Activated naive CD4-positive, alpha-beta T cell treated with anti-CD3 and anti-CD28 coated beads, Interleukin-2, amount 10 ng/mL, durations not matched to agents 7 days and 5 days (primary cell): ENCODE measurements around the gene ATE1.
"Not testable (repeated sequence)": the region's sequence is repeated elsewhere in the genome, so short reads cannot be mapped to it uniquely, and the experiment has no call there.

Source experiments
- CTCF ChIA-PET: fragments of 350-600 bp; sonication (Branson Sonifier 250); formaldehyde crosslinking; loops from one replicate; lab custom pipeline; 2021; ENCODE audit warnings: antibody characterized with exemption; lab: Charles Lee
- DNase-seq: peaks from one replicate; pipeline ENCODE4 v3.0.0-alpha.2; 2020
- H3K27ac Mint-ChIP-seq: one replicate; pipeline ENCODE4 v1.8.0; 2021; ENCODE audit warnings: mild to moderate bottlenecking, moderate library complexity, mixed read lengths
- H3K27me3 Mint-ChIP-seq: one replicate; pipeline ENCODE4 v1.8.0; 2021; ENCODE audit warnings: mild to moderate bottlenecking, mixed read lengths
- H3K36me3 Mint-ChIP-seq: one replicate; pipeline ENCODE4 v1.8.0; 2021; ENCODE audit warnings: mixed read lengths
- H3K4me1 Mint-ChIP-seq: one replicate; pipeline ENCODE4 v1.8.0; 2021; ENCODE audit warnings: mixed read lengths
- H3K4me3 Mint-ChIP-seq: one replicate; pipeline ENCODE4 v1.8.0; 2021; ENCODE audit warnings: mild to moderate bottlenecking, moderate library complexity, mixed read lengths
- H3K9me3 Mint-ChIP-seq: one replicate; pipeline ENCODE4 v1.8.0; 2021; ENCODE audit warnings: mixed read lengths

ATE1 gene

DNA sequence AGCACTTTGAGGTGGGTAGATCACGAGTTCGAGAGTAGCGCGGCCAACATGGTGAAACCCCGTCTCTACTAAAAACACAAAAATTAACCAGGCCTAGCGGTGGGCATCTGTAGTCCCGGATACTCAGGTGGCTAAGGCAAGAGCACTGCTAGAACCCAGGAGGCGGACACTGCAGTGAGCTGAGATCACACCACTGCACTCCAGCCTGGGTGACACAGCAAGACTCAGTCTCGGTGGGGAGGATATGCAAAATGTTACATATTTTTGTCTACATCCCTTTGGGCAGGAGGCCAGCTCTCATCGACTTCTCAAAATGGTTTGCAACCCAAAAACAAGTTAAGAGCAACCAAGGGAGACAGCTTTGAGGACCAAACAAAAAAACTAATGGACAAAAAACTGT, 8.2 kb downstream of the ATE1 start:
- Mint-ChIP-seq H3K9me3 (no peaks in the 10 kb centered on the region), H3K27me3 (no peaks in the 10 kb centered on the region), H3K4me3 (no peak overlapping the region), H3K36me3 (peaks cover 34% of the 10 kb centered on the region), H3K4me1 (no peaks in the 10 kb centered on the region), H3K27ac (no peak overlapping the region)
- no peak for DNase-seq
- CTCF ChIA-PET = interaction anchor here (1.7 kb wide), 1 partner anchor 19 kb away, joined by 6 read pairs; no protein-coding TSS in a partner anchor

DNA sequence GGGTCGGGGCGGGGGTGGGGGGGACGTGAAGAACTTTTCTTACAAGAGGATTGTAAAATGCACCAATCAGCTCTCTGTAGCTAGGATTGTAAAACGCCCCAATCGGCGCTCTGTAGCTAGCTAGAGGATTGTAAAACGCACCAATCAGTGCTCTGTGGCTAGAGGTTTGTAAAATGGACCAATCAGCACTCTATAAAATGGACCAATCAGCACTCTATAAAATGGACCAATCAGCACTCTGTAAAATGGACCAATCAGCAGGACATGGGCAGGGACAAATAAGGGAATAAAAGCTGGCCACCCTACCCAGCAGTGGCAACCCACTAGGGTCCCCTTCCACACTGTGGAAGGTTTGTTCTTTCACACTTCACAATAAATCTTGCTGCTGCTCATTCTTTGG, 9.0 kb downstream of the ATE1 start:
- CTCF ChIA-PET = interaction anchor here (1.7 kb wide), 1 partner anchor 18 kb away, joined by 6 read pairs; no protein-coding TSS in a partner anchor
- H3K4me1 Mint-ChIP-seq = not testable (repeated sequence)

DNA sequence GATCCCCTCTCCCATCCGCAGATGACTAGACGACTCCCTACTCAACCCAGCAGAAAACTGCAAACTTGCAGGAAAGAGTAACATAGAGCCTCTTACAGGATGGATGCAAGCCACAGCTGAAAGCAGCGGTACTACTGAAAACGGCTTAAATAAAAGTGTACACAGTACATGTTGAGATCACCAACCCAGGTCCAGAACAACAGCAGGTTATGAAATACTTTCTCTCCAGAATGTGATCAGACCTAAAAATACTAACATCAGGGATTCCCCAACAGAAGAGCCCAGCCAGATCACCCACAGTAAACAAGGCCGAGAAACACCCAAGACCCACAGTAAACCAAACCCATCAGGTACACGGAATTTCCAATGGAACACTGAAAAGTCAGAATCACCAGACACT, 13.2 kb downstream of the ATE1 start:
- no peak overlapping the region for H3K4me3 Mint-ChIP-seq
- H3K27ac Mint-ChIP-seq = no peak overlapping the region
- DNase-seq = no peak
- CTCF ChIA-PET = no interaction called here
- peaks cover 32% of the 10 kb centered on the region for H3K36me3 Mint-ChIP-seq
- no peaks in the 10 kb centered on the region for H3K9me3 Mint-ChIP-seq
- H3K27me3 Mint-ChIP-seq = no peaks in the 10 kb centered on the region
- H3K4me1 Mint-ChIP-seq = peaks cover 2% of the 10 kb centered on the region

More for the DNA sequence above, 9.0 kb downstream of the ATE1 start:
- not testable (repeated sequence) for H3K9me3 Mint-ChIP-seq, DNase-seq, H3K4me3 Mint-ChIP-seq, H3K27ac Mint-ChIP-seq, H3K27me3 Mint-ChIP-seq
- H3K36me3 Mint-ChIP-seq = peaks cover 36% of the 10 kb centered on the region

DNA sequence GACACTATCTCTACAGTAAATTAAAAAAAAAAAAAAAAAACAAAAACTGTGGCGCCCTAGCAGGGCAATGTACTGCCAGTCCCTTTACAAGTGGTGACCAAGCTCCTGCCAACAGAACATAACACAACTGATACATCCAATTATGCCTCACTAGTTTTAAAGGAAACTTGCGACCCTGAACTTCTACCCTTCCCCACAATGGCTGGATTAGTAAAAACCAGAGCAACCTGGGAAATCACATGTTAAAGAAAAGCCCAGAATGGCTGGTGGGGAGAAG, 16.5 kb downstream of the ATE1 start:
- H3K27me3 Mint-ChIP-seq = no peaks in the 10 kb centered on the region

DNA sequence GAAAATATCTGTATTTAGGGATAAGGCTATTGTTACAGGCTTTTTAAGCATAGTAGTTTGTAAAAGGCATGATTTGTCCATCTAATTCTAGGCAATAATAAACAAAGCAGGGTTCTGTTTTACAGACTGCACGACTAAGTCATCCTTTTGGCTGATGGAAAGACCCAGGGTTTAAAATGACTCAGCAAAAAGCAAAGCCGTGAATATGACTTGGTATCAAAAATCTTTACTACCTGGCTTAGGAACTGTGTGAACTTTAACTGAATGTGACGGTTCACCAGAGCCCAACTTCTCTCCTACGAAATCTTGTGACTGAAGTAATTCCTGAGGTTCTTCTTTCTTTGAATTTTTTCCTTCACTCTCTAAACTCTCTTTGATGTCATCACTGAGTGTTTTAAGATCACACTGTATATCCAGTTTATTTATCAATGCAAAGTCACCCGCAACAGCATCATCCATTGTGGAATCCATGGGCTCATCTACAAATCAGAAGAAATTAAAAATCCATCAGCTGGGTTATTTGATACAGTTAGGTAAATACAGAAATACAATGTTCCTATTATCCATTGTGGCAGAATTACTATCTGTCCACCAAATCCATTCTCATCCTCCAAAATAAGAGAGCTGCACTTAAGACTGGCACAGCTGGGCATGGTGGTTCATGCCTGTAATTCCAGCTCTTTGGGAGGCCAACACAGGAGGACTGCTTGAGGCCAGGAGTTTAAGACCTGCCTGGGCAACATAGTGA, 17.0 kb downstream of the ATE1 start:
- Mint-ChIP-seq H3K4me1 (peaks cover 2% of the 10 kb centered on the region), H3K27me3 (no peaks in the 10 kb centered on the region), H3K36me3 (peaks cover 19% of the 10 kb centered on the region), H3K9me3 (no peaks in the 10 kb centered on the region), H3K27ac (peak overlapping the region; percentile 74), H3K4me3 (no peak overlapping the region)
- no peak for DNase-seq
- CTCF ChIA-PET = interaction anchor here (1.4 kb wide), 1 partner anchor 10 kb away, joined by 6 read pairs; no protein-coding TSS in a partner anchor

More for the DNA sequence above, 16.5 kb downstream of the ATE1 start:
- Mint-ChIP-seq H3K4me1 (peaks cover 2% of the 10 kb centered on the region), H3K27ac (no peak overlapping the region), H3K36me3 (peaks cover 19% of the 10 kb centered on the region), H3K9me3 (no peaks in the 10 kb centered on the region), H3K4me3 (no peak overlapping the region)
- no peak for DNase-seq
- CTCF ChIA-PET = interaction anchor here (1.4 kb wide), 1 partner anchor 11 kb away, joined by 6 read pairs; no protein-coding TSS in a partner anchor

DNA sequence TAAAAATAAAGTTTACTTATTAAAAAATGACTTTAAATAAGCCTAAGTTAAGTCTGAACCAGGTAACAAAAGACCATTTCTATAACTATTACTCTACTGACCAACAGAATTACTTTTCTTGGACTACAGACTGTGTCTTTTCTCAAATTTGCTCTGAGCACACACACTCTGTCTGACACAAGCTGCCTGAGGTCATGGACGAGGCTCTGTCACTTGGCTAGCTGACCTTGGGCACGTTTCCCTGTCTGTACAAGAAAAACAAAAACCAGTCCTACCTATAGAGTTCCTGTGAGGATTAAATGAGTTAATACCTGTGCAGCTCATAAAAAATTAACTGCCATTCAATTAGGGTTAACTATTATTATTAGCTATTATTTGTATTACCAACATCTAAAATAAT, 22.9 kb downstream of the ATE1 start:
- CTCF ChIA-PET = no interaction called here
- Mint-ChIP-seq H3K27ac (no peak overlapping the region), H3K4me1 (no peaks in the 10 kb centered on the region), H3K36me3 (peaks cover 13% of the 10 kb centered on the region), H3K27me3 (no peaks in the 10 kb centered on the region), H3K4me3 (no peak overlapping the region), H3K9me3 (no peaks in the 10 kb centered on the region)
- no peak for DNase-seq

DNA sequence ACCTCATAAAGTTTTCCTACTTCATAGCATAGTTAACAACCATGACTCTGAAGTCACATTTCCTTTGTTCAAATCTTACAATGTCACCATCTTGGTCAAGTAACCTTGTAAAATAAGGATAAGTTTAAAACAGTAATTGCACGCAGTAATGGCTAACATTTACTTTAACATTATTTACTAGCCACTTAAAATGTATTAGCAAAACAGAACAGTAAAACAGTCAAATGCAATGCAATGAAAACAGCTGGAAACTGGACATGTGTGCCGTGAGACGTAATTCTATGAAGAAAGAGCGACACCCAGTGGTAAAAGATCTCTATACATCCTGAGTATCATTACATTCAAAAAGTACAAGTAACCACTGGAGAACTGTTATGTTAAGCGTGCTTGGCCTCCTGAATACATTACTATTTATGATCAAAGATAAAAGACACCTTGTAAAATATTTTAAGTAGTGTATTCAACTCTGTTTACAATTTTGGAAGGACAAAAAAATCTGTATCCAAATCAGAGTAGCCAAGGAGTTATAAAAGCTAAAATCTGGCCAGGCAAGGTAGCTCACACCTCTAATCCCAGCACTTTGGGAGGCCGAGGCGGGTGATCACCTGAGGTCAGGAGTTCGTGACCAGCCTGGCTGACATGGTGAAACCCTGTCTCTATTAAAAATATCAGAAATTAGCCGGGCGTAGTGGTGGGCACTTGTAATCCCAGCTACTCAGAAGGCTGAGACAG, 27.2 kb downstream of the ATE1 start:
- H3K9me3 Mint-ChIP-seq = no peaks in the 10 kb centered on the region
- no peak overlapping the region for H3K4me3 Mint-ChIP-seq
- DNase-seq = peak; percentile 23
- peaks cover 18% of the 10 kb centered on the region for H3K36me3 Mint-ChIP-seq
- H3K27me3 Mint-ChIP-seq = no peaks in the 10 kb centered on the region
- H3K27ac Mint-ChIP-seq = no peak overlapping the region
- no peaks in the 10 kb centered on the region for H3K4me1 Mint-ChIP-seq
- CTCF ChIA-PET = interaction anchor here (0.8 to 2.8 kb wide), 10 partner anchors 11 to 959 kb away, joined by 3 to 29 read pairs (median 6); no protein-coding TSS in a partner anchor

DNA sequence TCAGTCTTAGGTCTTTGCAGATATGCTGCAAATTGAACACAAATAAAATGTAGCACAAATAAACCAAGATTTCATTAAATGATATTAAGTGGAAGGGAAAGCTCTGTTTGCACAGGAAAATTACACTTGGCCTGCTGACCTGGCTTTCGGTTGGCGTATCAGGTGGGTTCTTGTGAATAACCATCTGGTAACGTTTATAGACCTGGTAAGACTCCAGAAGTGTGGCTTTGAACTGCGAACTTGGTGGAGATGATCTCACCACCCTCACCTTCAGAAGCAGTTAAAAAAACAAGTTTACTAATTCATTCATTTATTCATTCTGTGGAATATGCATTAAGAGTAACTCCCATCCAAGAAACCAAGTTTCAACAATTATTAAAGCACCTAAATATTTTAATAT, 28.1 kb downstream of the ATE1 start:
- Mint-ChIP-seq H3K27ac (no peak overlapping the region), H3K36me3 (peaks cover 19% of the 10 kb centered on the region), H3K4me3 (no peak overlapping the region), H3K9me3 (no peaks in the 10 kb centered on the region), H3K4me1 (no peaks in the 10 kb centered on the region), H3K27me3 (no peaks in the 10 kb centered on the region)
- DNase-seq = no peak
- CTCF ChIA-PET = interaction anchor here (0.8 to 2.8 kb wide), 3 partner anchors 11 to 460 kb away, joined by 4 to 29 read pairs (median 17); no protein-coding TSS in a partner anchor

DNA sequence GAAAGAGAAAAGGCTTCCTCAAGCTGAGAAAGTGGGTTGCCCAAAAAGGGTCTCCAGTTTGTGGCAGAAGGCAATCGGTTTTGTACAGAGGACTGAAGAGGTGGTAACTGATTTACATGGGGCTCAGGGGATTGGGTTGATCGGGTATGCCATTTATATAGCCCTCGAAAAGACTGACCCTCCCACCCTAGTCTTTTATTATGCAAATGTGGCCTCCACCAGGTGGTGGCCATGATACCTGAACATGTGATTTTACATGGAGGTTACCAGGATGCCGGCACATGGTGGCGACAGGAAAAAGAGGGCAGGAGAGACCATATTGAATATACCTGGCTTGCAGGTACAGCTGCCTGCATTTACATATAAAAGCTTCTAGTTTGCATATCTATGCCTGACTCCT, 36.7 kb downstream of the ATE1 start:
- no peak overlapping the region for H3K4me3 Mint-ChIP-seq
- CTCF ChIA-PET = interaction anchor here (6.2 to 7.4 kb wide), 2 partner anchors 9 to 68 kb away, joined by 29 to 43 read pairs; no protein-coding TSS in a partner anchor
- H3K4me1 Mint-ChIP-seq = no peaks in the 10 kb centered on the region
- H3K27me3 Mint-ChIP-seq = no peaks in the 10 kb centered on the region
- peaks cover 8% of the 10 kb centered on the region for H3K36me3 Mint-ChIP-seq
- H3K9me3 Mint-ChIP-seq = no peaks in the 10 kb centered on the region
- DNase-seq = no peak
- H3K27ac Mint-ChIP-seq = no peak overlapping the region

DNA sequence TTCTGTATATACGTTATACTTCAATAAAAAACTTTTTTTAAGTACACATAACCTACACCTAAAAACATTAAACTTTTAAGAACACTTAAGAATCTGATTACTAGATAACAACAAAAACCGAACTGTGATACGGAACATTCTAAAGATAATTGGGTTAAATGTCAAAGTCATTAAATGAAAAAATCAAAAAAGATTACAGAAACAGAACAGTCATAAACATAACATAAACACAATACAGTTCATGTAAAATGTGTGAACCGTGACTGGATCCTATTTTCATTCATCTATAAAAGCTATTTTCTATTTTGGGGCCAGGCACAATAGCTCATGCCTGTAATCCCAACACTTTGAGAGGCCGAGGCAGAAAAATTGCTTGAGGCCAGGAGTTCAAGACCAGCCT, 38.6 kb downstream of the ATE1 start:
- no peak overlapping the region for H3K27ac Mint-ChIP-seq
- H3K27me3 Mint-ChIP-seq = no peaks in the 10 kb centered on the region
- CTCF ChIA-PET = interaction anchor here (0.7 to 7.4 kb wide), 3 partner anchors 9 to 66 kb away, joined by 3 to 43 read pairs (median 29); no protein-coding TSS in a partner anchor
- no peaks in the 10 kb centered on the region for H3K9me3 Mint-ChIP-seq
- peaks cover 3% of the 10 kb centered on the region for H3K36me3 Mint-ChIP-seq
- no peaks in the 10 kb centered on the region for H3K4me1 Mint-ChIP-seq
- no peak for DNase-seq
- no peak overlapping the region for H3K4me3 Mint-ChIP-seq

DNA sequence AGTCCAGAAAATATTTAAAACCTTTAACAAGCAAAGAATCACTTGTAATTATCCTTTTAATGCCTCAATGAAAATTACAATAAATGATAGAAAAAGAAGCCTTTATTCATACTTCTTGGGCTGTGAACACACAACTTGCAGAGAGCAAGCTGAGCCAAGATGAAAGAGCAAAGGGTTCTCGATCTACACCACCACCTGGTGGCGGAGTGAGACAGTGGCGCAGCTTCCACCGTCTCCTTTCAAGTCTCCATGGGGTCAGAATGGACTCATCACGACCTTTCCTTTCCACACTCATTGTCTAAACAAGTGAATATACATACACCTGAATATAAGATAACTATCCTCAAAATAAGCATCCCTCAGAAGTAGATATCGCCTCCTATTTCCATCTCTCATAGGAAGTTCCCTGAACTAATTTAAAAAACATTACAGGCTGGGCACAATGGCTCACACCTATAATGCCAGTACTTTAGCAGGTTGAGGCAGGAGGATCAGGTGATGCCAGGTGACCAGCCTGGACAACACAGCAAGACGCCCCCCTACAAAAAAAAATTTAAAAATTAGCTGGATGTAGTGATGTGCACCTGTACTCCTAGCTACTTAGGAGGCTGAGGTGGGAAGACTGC, 40.7 kb downstream of the ATE1 start:
- Mint-ChIP-seq H3K4me1 (no peaks in the 10 kb centered on the region), H3K27me3 (no peaks in the 10 kb centered on the region), H3K9me3 (no peaks in the 10 kb centered on the region), H3K27ac (no peak overlapping the region), H3K4me3 (no peak overlapping the region), H3K36me3 (peaks cover 2% of the 10 kb centered on the region)
- peak; percentile 66 for DNase-seq
- CTCF ChIA-PET = interaction anchor here (0.9 to 7.4 kb wide), 13 partner anchors 10 to 938 kb away, joined by 3 to 43 read pairs (median 4); no protein-coding TSS in a partner anchor

DNA sequence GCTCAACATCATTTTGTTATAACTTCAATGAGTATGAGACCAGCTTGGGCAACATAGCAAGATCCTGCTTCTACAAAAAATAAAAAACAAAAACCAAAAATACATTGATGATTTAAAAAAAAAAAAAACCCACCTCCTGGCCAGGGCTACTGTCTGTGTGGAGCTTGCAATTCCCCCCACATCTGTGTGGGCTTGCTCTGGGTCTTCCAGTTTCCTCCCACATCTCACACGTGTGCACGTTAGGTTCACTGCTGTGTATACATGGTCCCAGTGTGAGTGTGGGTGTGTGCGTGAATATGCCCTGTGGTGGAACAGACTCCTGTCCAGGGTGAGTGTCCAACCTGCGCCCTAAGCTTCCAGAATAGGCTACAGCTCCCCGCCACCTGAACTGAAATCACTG, 41.6 kb downstream of the ATE1 start:
- CTCF ChIA-PET = interaction anchor here (1.1 to 7.4 kb wide), 6 partner anchors 14 to 937 kb away, joined by 3 to 43 read pairs (median 8); no protein-coding TSS in a partner anchor
- Mint-ChIP-seq H3K4me3 (no peak overlapping the region), H3K27ac (no peak overlapping the region), H3K9me3 (no peaks in the 10 kb centered on the region), H3K4me1 (no peaks in the 10 kb centered on the region), H3K36me3 (no peaks in the 10 kb centered on the region), H3K27me3 (no peaks in the 10 kb centered on the region)
- DNase-seq = no peak

DNA sequence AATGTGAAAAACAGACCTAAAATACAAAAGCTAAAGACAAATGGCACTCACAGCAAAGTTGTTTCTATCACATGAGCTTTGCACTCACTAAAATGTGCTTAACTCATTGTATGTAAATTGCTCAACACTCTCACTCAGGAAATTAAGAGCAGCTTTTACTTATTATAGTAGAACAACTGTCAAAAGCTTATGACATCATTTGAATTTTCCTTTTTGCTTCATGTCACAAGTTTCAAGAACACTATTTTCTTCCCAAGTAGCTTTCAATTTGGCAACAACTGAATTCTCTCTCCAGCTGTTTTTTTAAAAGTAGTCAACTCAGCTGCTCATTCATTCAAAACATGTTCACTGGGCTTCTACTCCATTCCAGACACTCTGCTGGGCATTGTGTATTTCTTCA, 46.9 kb downstream of the ATE1 start:
- DNase-seq = no peak
- CTCF ChIA-PET = interaction anchor here (0.8 to 2.7 kb wide), 3 partner anchors 20 to 58 kb away, joined by 3 to 9 read pairs (median 5); no protein-coding TSS in a partner anchor
- no peaks in the 10 kb centered on the region for H3K9me3 Mint-ChIP-seq
- H3K27me3 Mint-ChIP-seq = no peaks in the 10 kb centered on the region
- H3K27ac Mint-ChIP-seq = no peak overlapping the region
- H3K4me3 Mint-ChIP-seq = no peak overlapping the region
- no peaks in the 10 kb centered on the region for H3K4me1 Mint-ChIP-seq
- no peaks in the 10 kb centered on the region for H3K36me3 Mint-ChIP-seq

DNA sequence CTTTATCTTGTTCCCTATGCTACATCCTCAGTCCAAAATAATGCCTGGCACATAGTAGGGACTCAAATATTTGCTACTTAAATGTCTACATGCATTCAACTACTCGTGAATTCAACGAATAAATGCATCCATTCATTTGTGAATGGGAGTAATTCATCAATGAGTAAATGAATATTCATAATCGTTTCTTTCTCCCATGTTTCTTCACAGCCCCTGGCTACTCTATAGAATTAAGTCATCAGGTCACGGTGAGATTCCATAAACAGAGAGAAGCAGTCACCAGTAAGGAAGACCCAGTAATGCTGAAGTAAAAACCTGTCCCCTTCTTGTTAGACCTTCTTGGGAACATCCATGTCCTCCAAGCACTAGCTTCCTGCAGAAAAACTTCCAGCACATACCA, 48.4 kb downstream of the ATE1 start:
- Mint-ChIP-seq H3K36me3 (no peaks in the 10 kb centered on the region), H3K9me3 (no peaks in the 10 kb centered on the region), H3K27me3 (no peaks in the 10 kb centered on the region), H3K27ac (no peak overlapping the region), H3K4me3 (no peak overlapping the region), H3K4me1 (no peaks in the 10 kb centered on the region)
- CTCF ChIA-PET = interaction anchor here (1.3 kb wide), 1 partner anchor 21 kb away, joined by 4 read pairs; no protein-coding TSS in a partner anchor
- no peak for DNase-seq
